Lower lobe of right lung (tissue), 2 donors: ENCODE results near the gene HECTD2. TPM values are rescaled to one million over a fixed set of nuclear protein-coding genes. Genes with fewer than 3 reads are reported as not detected.
"Not testable (repeated sequence)": the region's sequence is repeated elsewhere in the genome, so short reads cannot be mapped to it uniquely, and the experiment has no call there.

Experiments used
- ATAC-seq, 2 donors: fragments of 200-7000 bp; cut with Tn5 transposase; one replicate each; pipeline ENCODE4 v1.9.1; 2020 to 2022; ENCODE audit warnings: mild to moderate bottlenecking in 2 of 2, moderate library complexity in 2 of 2
- DNase-seq: peaks from one replicate; pipeline ENCODE4 v3.0.0-alpha.2; 2020
- H3K27ac ChIP-seq: fragments of 200-600 bp; one replicate; pipeline ENCODE4 v1.8.0; 2022
- H3K27me3 ChIP-seq: fragments of 200-600 bp; one replicate; pipeline ENCODE4 v1.8.0; 2022; ENCODE audit warnings: low read depth
- H3K36me3 ChIP-seq: fragments of 200-600 bp; one replicate; pipeline ENCODE4 v1.8.0; 2022; ENCODE audit warnings: mild to moderate bottlenecking
- H3K4me1 ChIP-seq: fragments of 200-600 bp; one replicate; pipeline ENCODE4 v1.8.0; 2022
- H3K4me3 ChIP-seq: fragments of 200-600 bp; one replicate; pipeline ENCODE4 v1.8.0; 2022; ENCODE audit warnings: mild to moderate bottlenecking
- H3K9me3 ChIP-seq: fragments of 200-600 bp; one replicate; pipeline ENCODE4 v1.8.0; 2022
- CTCF ChIP-seq: fragments of 200-600 bp; IDR thresholded peaks from one replicate; pipeline ENCODE4 v1.8.0; 2022; ENCODE audit warnings: antibody characterized with exemption, mild to moderate bottlenecking
- intact Hi-C: fragments of 100-400 bp; cut with DNase I; formaldehyde crosslinking; loops from one replicate; pipeline ENCODE4 v1.11.0; 2022
- total RNA-seq: library from RNA; stranded (reverse); fragmentation: NEBNext Ultra II Directional; extraction: Animal tissue kit (Norgen Biotek cat#: 25700); gene quantifications from one replicate; pipeline ENCODE4 v1.2.1, GENCODE V29; 2021
- donor health status: DM: no; HTN: yes; CAD: no; lungs with severe emphysema.

The HECTD2 gene
- total RNA-seq, 1 donor from 2014 or later = 8.4 TPM

- H3K27me3 ChIP-seq = no peaks in the 10 kb centered on the region
- DNase-seq (no peak), ATAC-seq (no peak)
- H3K4me3 ChIP-seq = no peak overlapping the region
- H3K27ac ChIP-seq = no peak overlapping the region
- no peaks in the 10 kb centered on the region for H3K9me3 ChIP-seq
- no peaks in the 10 kb centered on the region for H3K36me3 ChIP-seq
- TF ChIP-seq CTCF = no peak
- intact Hi-C loops = no loop called here
- H3K4me1 ChIP-seq = no peaks in the 10 kb centered on the region
Measured at GRCh38 chr10:91559169-91559568, 149.0 kb downstream of the HECTD2 start.

GRCh38 chr10:91559750-91560149 is 149.6 kb downstream of the HECTD2 start:
- Histone ChIP-seq H3K36me3 (no peaks in the 10 kb centered on the region), H3K9me3 (no peaks in the 10 kb centered on the region), H3K4me3 (no peak overlapping the region), H3K4me1 (no peaks in the 10 kb centered on the region), H3K27me3 (no peaks in the 10 kb centered on the region), H3K27ac (no peak overlapping the region)
- no peak for TF ChIP-seq CTCF
- ATAC-seq = no peak
- DNase-seq = no peak
- intact Hi-C loops = no loop called here

DNA sequence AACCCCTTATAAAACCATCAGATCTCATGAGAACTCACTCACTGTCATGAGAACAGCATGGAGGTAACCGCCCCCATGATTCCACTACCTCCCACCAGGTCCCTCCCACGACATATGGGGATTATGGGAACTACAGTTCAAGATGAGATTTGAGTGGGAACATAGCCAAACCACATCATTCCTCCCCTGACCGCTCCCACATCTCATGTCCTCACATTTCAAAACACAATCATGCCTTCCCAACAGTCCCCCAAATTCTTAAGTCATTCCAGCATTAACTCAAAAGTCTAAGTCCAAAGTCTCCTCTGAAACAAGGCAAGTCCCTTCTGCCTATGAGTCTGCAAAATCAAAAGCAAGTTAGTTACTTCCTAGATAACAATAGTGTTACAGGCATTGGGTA is 150.7 kb downstream of the HECTD2 start:
- H3K9me3 ChIP-seq, H3K27me3 ChIP-seq, H3K36me3 ChIP-seq, H3K4me1 ChIP-seq, intact Hi-C loops, DNase-seq, H3K4me3 ChIP-seq, H3K27ac ChIP-seq, ATAC-seq: not testable (repeated sequence)

- H3K27ac ChIP-seq = no peak overlapping the region
Measured at GRCh38 chr10:91562839-91563581, 152.9 kb downstream of the HECTD2 start.

DNA sequence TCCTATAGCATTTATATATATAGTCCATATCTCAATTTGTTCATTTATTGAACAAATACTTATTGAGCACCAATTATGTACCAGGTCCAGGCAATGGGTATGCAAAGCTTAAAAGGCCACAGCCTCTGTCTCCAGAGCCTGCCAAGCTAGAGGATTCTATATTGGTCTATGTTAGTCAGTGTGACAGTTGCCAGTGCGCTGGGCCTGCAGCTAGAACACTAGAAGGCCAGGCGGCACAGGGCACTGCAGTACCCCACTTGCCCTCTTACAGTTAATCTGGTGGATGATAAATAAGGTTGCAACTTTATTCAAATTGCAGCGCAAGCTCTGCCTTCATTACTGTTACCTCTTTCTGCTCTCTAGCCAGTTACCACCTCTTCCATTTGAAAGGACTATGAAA is 153.9 kb downstream of the HECTD2 start:
- Histone ChIP-seq H3K27me3 (no peaks in the 10 kb centered on the region), H3K4me1 (no peaks in the 10 kb centered on the region), H3K4me3 (no peak overlapping the region), H3K36me3 (no peaks in the 10 kb centered on the region), H3K27ac (no peak overlapping the region), H3K9me3 (no peaks in the 10 kb centered on the region)
- no peak for TF ChIP-seq CTCF
- intact Hi-C loops = no loop called here
- ATAC-seq (no peak), DNase-seq (no peak)

More at GRCh38 chr10:91562839-91563581, 152.9 kb downstream of the HECTD2 start:
- Histone ChIP-seq H3K4me3 (no peak overlapping the region), H3K9me3 (no peaks in the 10 kb centered on the region), H3K36me3 (no peaks in the 10 kb centered on the region), H3K4me1 (no peaks in the 10 kb centered on the region), H3K27me3 (no peaks in the 10 kb centered on the region)
- no peak for TF ChIP-seq CTCF
- DNase-seq = no peak
- intact Hi-C loops = no loop called here
- no peak for ATAC-seq

Other genes with a start within 250 kb of the HECTD2 start
- gene PCGF5, start 189.7 kb upstream of the HECTD2 start, total RNA-seq = 47.6 TPM
- 10.8 TPM for gene PPP1R3C, start 222.7 kb downstream of the HECTD2 start, total RNA-seq